Frontal cortex (tissue), 4 donors: Measurements from ENCODE around the gene CNPY3. TPM values are rescaled to one million over a fixed set of nuclear protein-coding genes. Genes with fewer than 3 reads are reported as not detected.
"Not testable (repeated sequence)": the region's sequence is repeated elsewhere in the genome, so short reads cannot be mapped to it uniquely, and the experiment has no call there.

Experiments used
- DNase-seq, 2 donors: peaks; one replicate each; pipeline ENCODE4 v3.0.0; 2012; ENCODE audit warnings: low spot score in 2 of 2
- FAIRE-seq: peaks from 2 replicates; lab custom pipeline; 2012; peaks lifted over from hg19 to GRCh38; lab: Jason Lieb, UNC
- total RNA-seq: library from RNA; depleted of rRNA; stranded (reverse); fragments of >200 nt; gene quantifications from one replicate; pipeline ENCODE4 v1.2.3, GENCODE V29; 2014
- donor health status: control.
- donor health status: control.
- donor health status: control.

CNPY3 gene
- total RNA-seq, 1 donor from 2014 or later: 14.7 TPM

- DNase-seq (no peak), FAIRE-seq (no peak)
These were observed 17.9 kb upstream of the CNPY3 start for GRCh38 chr6:42911171-42912021.

DNA sequence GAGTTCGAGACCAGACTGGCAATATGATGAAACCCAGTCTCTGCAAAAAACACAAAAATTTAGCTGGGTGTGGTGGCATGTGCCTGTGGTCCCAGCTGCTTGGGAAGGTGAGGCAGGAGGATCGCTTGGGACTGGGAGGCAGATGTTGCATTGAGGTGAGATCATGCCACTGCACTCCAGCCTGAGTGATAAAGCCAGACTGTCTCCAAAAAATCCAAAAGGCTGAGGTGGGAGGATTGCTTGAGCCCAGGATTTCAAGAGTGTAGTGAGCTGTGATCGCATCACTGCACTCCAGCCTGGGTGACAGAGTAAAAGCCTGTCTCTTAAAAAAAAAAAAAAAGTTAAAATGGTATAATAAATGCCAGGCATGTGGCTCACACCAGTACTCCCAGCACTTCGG lies 14.7 kb upstream of the CNPY3 start:
- FAIRE-seq (no peak), DNase-seq (no peak)

- no peak for FAIRE-seq
These were observed 13.5 kb upstream of the CNPY3 start, which contains the start of gene PTCRA for GRCh38 chr6:42915732-42916131. Gene PTCRA (plus strand): TSS chr6:42916053. CDS start chr6:42916070, 17 bp downstream.

GRCh38 chr6:42916288-42916687 lies 13.0 kb upstream of the CNPY3 start:
- no peak for DNase-seq
- FAIRE-seq: no peak

More at GRCh38 chr6:42915732-42916131, 13.5 kb upstream of the CNPY3 start, which contains the start of gene PTCRA:
- DNase-seq: no peak

DNA sequence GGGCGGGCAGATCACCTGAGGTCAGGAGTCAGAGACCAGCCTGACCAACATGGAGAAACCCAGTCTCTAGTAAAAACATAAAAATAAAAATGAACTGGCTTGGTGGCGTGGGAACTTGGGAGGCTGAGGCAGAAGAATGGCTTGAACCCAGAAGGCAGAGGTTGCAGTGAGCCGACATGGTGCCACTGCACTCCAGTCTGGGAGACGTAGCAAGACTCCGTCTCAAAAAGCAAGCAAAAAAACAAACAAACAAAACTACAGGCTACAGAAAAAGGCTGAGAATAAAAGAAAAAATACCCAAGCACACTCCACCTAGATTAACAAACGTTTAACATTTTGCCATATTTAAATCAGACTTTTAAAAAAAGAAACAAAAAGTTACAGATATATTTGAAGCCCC lies 7.5 kb upstream of the CNPY3 start:
- DNase-seq (no peak), FAIRE-seq (no peak)

DNA sequence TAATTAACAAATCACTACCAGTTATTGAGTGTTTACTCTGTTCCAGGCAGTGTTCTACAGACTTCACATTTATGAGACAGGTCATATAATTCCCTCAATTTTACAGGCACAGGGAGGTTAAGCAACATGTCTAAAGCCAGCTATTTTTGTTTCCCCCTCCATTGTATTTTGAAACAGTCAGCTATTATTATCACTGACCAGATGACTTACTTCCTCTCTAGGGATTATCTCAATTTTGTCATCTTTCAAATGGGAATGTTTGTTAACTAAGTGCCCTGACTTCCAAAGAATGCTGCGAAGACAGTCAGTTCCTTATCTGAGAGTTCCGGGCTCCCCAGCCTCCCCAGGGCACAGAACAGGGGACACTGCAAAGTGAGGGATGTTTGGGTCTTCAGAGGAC lies 5.6 kb upstream of the CNPY3 start:
- DNase-seq (no peak), FAIRE-seq (no peak)

DNA sequence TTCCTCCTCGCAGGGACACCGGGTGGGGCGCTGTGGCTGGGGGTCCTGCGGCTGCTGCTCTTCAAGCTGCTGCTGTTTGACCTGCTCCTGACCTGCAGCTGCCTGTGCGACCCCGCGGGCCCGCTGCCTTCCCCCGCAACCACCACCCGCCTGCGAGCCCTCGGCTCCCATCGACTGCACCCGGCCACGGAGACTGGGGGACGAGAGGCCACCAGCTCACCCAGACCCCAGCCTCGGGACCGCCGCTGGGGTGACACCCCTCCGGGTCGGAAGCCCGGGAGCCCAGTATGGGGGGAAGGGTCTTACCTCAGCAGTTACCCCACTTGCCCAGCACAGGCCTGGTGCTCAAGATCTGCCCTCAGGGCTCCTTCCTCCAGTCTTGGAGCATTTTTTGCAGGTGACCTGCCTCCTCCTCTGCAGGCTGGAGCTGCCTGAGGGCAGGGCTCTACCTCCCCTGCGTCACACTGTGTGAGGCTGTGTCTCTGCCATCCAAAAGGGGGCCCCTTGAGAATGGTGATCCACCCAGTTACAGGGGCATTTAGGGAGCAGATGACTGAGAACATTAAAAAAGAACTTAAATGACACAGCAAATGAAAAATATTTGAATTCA lies 3.9 kb upstream of the CNPY3 start:
- DNase-seq: no peak
- no peak for FAIRE-seq

DNA sequence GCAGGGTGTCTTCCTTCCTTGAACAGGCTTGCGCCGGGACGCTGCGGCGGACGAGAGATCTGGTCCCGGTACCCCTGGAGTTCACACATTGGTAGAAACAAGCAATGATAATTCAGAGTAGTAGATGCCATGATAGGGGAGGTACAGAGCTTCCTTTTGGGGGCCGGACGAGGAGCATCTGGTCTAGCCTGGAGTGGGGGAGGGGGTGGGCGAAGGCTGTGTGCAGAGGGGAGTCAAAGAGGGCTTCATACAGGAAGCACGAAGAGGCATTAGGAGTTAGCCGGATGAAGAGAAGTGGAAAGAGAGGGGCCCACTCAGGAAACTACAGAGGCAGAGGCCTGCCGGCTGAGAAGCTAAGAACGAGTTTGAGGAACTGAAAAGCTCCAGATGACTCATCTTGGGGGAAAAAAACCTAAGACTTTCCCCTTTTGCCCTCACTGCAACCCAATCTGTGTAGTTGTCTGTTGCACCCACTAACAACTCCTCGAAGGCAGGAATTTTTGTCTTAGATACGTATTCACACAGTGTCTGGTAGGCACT lies 611 bp downstream of the CNPY3 start:
- DNase-seq (no peak), FAIRE-seq (no peak)

DNA sequence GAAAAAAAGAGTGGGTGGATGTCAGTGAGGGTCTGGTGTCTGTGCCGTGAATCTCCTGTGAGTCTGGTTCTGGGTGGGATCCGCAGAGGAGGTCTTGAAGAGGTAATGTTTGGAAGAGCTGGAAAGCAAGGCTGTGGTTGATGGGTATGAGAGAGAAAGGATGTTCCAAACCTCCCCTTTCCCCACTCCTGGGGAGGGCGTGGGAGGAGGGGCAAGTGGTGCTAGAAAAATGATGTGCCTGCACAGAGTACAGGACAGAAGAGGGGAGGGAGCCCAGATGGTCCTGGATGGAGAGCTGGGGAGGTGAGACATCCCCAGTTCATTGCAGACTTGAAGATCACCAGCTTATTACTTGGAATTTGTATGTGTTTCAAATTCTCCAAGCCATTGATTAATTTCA lies 3.1 kb downstream of the CNPY3 start:
- no peak for FAIRE-seq

DNA sequence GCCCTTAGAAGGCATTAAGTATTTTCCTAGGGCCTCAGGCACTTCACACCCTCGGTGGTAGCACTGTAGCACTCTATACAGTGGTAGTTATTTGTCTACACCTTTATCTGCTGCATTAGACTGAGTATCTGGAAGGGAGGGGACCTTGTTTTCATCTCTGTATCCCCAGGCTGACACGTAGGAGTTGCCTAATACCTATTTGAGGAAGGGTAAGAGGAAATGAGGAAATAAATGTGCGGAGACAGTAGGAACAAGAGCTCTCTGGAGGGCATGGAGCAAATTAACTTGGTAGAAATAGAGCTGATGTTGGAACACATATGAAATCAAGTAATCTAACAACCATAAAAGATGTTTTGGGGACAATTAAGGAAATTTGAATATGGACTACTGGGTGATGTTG lies 3.9 kb downstream of the CNPY3 start:
- no peak for FAIRE-seq

More for the DNA sequence above, 3.1 kb downstream of the CNPY3 start:
- DNase-seq: no peak

GRCh38 chr6:42935322-42935721 lies 6.0 kb downstream of the CNPY3 start:
- no peak for DNase-seq
- no peak for FAIRE-seq

More for the DNA sequence above, 3.9 kb downstream of the CNPY3 start:
- no peak for DNase-seq

- DNase-seq (no peak), FAIRE-seq (no peak)
These were observed 7.1 kb downstream of the CNPY3 start for GRCh38 chr6:42936398-42936797.

- DNase-seq: no peak
- FAIRE-seq: no peak
These were observed 8.5 kb downstream of the CNPY3 start for GRCh38 chr6:42937548-42938427.

GRCh38 chr6:42938428-42938796 lies 9.1 kb downstream of the CNPY3 start:
- FAIRE-seq (no peak), DNase-seq (no peak)

DNA sequence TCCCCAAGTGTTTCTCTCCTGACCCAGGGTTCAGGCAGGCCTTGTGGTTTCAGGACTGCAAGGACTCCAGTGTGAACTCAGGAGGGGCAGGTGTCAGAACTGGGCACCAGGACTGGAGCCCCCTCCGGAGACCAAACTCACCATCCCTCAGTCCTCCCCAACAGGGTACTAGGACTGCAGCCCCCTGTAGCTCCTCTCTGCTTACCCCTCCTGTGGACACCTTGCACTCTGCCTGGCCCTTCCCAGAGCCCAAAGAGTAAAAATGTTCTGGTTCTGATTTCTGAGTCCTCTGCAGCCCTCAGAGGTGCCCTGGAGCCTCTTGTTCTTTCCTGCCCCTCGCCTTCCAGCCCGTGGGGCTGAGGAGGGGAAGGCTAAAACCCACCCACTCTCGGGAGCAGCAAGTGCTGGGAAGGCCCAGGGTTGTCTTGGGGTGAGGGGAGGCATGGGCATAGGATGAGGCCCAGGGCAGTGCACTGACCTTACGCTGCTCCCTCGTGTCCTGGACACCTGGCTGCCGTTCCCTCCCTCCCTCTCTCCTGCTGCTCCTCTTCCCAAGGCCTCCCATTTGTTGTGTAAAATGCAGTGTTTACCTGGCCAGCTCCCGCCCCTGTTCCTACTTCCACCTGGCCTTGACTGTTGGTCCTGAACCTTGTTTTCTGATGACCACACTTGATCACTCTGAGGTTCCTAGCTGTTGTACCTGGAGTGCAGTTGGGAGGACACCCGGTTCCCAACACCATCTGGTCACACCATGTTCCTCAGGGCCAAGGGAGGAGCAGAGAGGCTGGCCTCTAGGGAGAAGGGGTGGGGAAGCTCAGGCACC lies 9.9 kb downstream of the CNPY3 start:
- DNase-seq: no peak
- no peak for FAIRE-seq

- FAIRE-seq (no peak), DNase-seq (no peak)
These were observed 10.5 kb downstream of the CNPY3 start for GRCh38 chr6:42939810-42940167.

GRCh38 chr6:42940493-42941045 lies 11.3 kb downstream of the CNPY3 start:
- no peak for FAIRE-seq
- DNase-seq: no peak

DNA sequence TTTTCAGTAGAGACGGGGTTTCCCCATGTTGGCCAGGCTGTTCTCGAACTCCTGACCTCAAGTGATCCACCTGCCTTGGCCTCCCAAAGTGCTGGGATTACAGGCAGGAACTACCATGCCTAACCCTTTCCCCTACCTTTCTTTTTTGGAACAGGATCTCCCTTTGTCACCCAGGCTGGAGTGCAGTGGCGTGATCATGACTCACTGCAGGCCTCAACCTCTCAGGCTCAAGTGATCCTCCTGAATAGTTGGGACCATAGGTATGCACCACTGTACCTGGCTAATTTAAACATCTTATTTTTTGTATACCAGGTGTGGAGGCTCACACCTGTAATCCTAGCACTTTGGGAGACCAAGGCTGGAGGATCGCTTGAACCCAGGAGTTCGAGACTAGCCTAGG lies 12.1 kb downstream of the CNPY3 start:
- DNase-seq, FAIRE-seq: not testable (repeated sequence)

DNA sequence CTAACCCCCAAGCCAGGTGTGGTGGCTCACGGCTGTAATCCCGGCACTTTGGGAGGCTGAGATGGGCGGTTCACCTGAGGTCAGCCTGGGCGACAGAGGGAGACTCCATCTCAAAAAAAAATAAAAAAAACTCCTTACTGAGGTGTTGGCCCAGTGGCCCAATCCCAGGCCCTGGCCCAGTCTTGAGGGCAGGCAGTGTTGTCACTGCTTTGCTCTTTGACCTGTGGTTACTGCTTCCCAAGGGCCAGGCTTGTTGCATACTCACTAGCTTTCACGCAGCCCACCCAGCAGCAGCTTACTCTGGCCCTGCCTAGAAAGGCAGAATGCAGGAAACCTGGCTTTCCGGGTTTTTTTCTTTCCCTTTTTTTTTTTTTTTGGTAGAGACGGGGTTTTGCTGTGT lies 13.2 kb downstream of the CNPY3 start:
- FAIRE-seq (no peak), DNase-seq (no peak)
